Measurements from ENCODE around the gene IGFBP3.
A peak's percentile ranks its signal among the peaks of the same experiment; 100 is the strongest.
"Not testable (repeated sequence)": the region's sequence is repeated elsewhere in the genome, so short reads cannot be mapped to it uniquely, and the experiment has no call there.

The IGFBP3 gene, protein sequence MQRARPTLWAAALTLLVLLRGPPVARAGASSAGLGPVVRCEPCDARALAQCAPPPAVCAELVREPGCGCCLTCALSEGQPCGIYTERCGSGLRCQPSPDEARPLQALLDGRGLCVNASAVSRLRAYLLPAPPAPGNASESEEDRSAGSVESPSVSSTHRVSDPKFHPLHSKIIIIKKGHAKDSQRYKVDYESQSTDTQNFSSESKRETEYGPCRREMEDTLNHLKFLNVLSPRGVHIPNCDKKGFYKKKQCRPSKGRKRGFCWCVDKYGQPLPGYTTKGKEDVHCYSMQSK

DNA sequence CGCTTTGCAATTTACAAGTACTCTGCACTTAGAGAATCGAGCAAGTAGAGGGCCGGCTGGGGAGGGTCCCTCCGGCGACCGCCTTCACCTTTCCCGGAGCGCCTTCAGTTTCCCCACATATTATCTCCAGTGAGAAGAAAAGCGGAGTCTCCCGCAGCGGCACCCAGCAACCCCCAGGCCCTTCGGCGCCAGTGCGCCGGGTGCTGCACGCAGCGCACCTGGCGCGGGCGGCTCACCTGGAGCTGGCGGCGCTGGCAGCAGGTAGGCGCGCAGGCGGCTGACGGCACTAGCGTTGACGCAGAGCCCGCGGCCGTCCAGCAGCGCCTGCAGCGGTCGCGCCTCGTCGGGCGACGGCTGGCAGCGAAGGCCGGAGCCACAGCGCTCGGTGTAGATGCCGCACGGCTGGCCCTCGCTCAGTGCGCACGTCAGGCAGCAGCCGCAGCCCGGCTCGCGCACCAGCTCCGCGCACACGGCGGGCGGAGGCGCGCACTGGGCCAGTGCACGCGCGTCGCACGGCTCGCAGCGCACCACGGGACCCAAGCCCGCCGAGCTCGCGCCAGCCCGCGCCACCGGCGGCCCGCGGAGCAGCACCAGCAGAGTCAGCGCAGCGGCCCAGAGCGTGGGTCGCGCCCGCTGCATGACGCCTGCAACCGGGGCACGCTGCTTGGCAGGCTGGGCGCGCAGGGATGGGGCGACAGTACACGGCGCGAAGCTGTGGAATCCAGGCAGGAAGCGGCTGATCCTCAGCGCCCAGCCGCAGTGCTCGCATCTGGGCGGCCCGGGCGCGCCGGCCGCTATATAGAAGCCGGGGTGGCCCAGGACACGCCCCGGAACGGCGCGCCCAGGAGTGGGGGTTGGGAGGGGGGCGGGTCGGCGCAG is at the start of gene IGFBP3:
Gene IGFBP3, minus strand, starts transcription at position 771 of the 879 bp plus-strand sequence. Its CDS starts 132 bp downstream, at position 639.
- DNase-seq (ENCODE audit: low read depth), result no peak

DNA sequence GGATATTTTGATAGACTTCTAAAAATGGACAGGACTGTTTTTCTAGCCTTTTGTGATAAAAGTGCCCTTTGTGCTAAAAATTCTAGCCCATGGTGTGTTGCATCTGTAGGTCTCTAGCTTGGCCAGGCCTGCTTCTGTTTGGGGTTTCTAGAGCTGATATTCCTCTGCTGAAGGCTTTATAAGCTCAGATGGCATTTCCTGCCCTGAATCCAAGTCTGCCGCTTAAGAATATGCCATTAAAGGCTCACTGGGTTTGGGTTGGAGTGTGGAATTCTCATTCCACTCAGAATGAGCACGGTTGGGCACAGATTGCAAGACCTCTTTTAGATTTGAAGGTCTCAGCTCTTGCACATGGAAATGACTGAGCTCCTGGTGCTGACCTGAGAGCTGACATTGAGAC is 49.4 kb upstream of the IGFBP3 start:
- DNase-seq (ENCODE audit: low read depth), result no peak

DNA sequence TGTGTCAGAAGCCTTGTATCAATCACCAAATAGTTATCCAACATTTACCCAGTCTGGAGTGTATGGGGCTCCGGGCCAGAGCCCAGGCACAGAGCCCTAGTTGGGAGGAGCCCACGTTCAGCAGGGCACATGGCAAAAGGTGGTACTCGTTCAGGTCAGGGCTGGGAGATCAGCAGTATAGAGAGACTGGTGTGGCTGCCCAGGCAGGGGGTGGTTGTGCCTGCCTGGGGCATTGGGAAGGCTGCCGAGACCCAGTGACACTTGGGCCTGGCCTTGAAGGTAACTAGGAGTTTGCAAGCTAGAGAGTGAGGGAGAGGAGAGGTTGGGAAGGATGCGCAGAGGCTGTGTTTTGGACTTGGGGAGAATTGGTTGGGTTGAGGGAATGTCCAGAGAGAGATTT is 48.9 kb upstream of the IGFBP3 start:
- no peak for DNase-seq (ENCODE audit: low read depth)

DNA sequence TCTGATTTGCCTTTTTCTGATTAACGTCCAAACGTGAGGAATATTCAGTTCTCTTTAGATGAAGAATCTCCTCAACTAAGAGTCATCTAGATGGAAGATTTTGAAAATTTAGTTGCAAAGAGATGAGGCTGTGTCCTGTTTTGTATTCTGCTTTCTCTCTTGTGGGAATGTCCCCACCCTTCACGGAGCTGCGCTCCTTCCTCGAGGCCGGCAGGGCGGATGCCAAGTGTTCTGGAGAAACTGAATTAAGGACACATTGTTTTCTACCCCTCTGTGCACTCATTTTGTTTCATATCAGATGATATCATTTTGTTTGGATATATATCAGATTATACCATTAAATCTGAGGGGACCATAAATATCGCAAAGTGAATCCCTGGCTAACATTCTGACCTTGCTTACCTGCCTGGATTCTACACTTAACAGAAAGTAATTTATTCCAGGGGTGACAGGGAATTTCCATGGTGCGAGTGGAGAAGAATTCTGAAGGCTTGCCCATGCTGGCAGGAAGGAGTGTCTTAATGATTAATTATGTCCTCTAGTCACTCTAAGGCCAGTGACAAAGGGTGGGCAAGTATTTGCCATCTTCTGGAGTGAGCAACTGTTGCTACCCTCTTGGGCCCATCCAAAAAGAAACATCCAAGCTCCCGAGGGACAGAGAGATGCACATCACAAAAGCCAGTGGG is 47.9 kb upstream of the IGFBP3 start:
- DNase-seq (ENCODE audit: low read depth), result no peak

DNA sequence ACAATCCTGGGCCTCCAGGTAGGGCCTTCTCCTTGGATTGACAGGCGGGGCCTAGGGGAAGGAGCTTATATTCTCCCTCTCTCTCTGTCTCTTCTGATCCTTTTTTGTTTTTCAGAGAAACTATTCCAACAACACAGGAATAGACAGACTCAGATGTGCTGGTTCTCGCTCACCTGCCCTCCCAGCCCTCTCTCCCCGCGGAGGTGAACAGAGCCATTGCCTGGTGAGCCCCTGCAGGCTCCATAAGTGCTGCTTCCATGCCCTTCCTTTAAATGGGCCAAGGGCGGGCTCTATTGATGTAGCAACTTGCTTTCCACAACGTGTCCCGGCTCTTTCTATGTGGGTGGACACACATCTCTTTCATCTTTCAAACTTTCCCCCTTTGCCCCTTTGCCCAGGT is 47.2 kb upstream of the IGFBP3 start:
- DNase-seq (ENCODE audit: low read depth), result no peak

DNA sequence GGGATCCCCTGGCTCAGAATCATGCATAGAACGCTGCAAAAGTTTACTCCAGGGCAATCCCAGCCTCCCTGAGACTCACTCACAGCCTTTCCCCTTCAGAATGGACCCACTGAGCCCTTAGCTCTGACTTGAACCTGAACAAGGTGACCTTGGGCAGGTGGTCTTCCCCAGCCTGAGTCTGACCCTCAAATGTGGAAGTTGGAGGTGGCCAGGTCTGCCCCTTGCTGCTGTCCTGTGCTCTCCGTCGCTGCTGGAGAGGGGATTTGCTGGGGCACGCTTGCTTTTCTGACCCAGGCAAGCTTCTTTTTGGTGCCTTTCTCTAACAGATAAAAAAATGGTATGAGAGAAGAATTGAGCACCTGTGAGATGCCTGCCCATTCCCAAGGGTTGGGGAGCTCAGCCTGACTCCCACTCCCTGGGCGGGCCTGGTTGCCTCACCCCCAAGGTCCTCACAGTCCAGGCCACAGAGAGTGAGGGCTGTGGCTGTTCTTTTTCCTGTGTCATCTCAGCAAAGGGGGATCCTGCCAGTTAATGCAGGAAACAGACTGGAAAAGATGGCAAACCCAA is 46.6 kb upstream of the IGFBP3 start:
- DNase-seq (ENCODE audit: low read depth), result no peak

DNA sequence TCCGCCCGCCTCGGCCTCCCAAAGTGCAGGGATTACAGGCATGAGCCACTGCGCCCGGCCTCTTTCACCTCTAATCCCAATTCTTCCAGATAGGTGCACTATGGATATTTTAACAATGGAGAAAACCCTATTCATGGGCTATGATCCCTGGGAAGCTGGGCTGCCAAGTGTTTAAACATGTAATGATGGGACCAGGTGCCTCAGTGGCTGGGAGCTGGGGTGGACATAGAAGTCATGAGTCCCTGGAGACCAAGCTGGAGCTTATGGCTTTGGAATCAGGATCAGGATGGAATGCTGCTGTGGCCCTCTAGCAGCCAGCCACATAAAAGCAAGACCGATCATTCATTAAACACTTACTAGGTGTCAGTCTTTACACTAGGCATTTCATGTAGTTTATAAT is 41.8 kb upstream of the IGFBP3 start:
- DNase-seq (ENCODE audit: low read depth), result no peak

DNA sequence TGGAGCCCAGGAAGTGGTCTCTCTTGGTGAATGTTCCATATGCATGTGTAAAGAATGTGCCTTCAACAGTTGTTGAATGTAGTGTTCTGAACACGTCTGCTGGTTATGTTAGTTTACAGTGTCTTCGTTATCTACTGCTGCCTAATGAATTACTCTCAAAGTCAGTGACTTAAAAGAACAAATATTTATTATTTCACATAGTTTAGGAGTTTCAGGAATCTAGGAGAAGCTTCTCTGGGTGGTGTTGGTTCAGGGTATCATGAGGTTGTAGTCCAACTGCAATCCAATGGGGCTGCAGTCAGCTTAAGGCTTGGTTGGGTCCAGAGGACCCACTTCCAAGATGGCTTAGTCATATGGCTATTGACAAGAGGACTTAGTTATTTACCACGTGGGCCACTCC is 36.6 kb upstream of the IGFBP3 start:
- DNase-seq (ENCODE audit: low read depth), result no peak

DNA sequence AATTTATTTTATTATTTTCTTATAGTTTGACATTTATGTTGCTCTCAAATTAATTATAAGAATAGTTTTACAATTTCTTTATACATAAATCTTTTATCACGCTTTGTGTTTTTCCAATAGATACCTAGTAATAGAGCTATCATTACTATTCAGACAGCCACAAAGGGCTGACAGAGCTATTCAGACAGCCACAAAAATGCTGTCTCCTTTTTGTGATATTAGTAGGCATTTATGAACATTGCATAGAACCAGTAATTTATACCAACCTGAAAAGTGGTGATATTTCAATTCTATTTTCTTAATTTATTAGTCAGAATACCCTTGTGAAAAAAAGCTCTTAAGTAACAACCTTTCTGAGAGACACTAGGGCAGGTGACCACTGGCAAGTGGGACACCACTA is 34.2 kb upstream of the IGFBP3 start:
- no peak for DNase-seq (ENCODE audit: low read depth)

DNA sequence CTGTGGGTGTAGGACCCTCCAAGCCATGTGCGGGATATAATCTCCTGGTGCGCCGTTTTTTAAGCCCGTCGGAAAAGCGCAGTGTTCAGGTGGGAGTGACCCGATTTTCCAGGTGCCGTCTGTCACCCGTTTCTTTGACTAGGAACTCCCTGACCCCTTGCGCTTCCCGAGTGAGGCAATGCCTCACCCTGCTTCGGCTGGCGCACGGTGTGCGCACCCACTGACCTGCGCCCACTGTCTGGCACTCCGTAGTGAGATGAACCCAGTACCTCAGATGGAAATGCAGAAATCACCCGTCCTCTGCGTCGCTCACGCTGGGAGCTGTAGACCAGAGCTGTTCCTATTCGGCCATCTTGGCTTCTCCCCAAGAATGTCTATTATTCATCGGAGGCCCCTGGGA is 32.0 kb upstream of the IGFBP3 start:
- DNase-seq (ENCODE audit: low read depth), result not testable (repeated sequence)

DNA sequence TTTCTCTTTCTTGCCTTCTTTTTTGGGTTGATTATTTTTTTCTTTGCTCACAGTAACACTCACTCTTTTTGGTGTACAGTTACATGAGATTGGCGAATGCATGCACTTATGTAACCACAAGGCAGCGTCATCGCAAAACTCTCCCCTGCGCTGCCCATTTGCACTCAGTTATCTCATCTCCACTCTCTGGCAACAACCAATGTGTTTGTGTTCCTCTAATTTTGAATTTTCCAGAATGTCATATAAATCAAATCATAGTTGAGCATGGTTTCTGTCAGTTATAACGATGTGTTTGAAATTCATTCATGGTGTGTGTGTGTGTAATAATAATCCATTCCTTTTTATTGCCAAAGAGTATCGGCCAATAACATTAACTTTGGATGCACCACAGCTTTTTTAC is 23.0 kb upstream of the IGFBP3 start:
- DNase-seq (ENCODE audit: low read depth), result no peak

DNA sequence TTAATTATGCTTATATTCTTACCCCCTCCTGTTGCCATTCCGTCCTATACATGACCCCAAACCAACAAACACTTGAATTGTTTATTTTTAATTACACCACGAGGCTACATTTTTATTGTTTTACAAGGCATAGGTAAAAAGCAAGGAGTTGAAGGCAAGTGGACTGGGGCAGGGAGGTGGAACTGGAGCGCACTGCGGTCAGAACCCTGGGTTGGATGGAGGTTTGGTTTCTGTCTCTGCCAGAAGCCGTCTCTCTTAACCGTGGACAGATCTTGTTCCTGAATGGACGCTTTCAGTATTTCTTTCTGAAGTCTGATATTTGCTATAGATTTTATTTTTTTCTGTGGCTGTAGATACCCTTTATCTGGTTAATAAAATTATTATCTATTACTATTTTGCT is 19.9 kb upstream of the IGFBP3 start:
- DNase-seq (ENCODE audit: low read depth), result no peak

DNA sequence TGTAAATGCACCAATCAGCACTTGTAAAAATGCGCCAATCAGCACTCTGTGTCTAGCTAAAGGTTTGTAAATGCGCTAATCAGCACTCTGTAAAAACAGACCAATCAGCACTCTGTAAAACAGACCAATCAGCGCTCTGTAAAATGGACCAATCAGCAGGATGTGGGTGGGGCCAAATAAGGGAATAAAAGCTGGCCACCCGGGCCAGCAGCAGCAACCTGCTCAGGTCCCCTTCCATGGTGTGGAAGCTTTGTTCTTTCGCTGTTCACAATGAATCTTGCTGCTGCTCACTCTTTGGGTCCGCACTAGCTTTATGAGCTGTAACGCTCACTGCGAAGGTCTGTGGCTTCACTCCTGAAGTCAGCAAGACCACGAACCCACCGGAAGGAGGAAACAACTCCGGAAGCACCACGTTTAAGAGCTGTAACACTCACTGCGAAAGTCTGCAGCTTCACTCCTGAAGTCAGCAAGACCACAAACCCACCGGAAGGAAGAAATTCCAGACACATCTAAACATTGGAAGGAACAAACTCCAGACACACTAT is 19.2 kb upstream of the IGFBP3 start:
- DNase-seq (ENCODE audit: low read depth), result not testable (repeated sequence)

DNA sequence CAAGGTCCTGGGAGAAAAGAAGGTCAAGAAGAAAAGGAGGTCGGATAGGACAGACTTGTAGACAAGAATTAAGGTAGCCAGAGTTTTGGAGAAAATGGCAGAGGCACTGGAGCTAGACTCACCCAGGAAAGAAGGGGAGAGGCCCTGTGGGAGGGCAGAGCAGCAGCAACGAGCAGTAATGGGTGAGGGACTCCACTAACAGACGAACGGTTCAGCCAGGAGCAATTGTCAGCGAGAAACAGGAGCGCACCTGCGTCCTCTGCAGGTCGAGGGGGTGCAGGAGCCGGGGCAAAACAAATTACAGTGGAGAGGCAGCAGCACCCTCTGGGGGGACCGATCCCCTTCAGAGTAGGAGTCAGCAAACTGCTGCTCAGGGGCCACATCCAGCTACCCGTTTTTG is 18.5 kb upstream of the IGFBP3 start:
- no peak for DNase-seq (ENCODE audit: low read depth)

DNA sequence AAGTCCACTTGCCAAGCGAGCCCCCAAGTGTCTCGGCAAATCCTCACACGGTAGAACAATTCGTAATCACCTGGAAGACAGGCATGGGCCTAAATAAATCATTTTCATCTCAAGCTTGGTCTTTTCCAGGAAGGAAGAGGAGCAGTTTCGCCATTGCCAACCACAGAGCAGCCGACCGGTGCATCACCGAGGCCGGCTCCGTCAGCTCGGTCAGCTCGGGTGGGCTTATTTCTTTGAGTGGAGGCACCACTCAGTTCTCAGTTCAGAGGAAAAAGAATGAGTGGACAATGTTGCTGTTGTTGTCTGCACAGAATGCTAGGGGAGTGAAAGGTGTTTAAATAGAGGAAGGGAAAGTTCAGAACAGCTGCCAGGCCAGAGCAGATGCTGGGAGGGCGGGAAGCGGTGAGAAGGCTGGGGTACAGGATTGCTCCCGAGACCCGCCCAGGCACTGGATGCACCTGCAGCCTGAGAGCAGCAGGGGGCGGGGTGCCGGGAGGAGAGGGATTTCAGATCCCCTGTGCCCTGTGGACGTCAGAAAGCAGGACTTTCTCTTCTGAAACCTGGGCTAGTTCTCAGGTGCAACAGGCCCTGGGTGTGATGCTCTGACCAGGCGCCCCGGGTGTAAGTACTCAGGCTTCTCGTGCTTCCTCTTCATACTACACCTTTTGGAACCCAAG is 17.7 kb upstream of the IGFBP3 start:
- DNase-seq (ENCODE audit: low read depth), result no peak

DNA sequence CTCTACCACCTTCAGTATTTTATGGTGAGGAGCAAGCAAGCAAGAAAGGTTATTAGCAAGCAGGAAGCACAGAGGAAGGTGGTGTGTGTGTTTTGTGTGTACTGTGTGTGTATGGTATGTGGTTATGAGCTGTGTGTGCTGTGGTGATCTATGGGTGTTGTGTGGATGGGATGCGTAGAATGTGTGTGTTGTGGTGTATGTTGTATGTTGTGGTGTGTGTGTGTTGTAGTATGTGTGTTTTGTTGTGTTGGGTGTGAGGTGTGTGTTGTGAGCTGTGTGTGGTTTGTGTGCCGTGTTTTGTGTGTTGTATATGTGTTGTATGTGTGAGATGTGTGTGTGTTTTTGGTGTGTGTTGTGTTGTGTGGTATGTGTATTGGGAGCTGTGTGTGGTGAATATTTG is 16.8 kb upstream of the IGFBP3 start:
- DNase-seq (ENCODE audit: low read depth), result no peak

DNA sequence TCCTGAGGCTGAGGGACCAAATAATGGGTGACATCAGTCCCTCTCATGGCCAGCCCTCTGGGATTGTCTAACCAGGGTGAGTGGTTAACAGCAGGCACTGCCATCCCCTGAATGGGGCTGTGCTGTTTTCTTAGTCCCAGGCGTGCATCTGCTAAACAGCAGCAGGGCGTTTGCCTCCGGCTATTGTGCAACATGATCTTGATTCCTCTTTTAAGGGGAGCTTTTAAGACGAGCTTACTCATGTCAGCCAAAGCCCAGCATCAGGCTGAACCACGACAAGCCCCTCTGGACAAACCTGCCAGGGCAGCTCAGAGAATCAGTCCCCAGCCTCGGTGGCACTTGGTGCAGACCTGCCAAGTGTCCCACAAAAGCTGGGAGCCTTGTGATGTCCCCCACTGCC is 16.2 kb upstream of the IGFBP3 start:
- no peak for DNase-seq (ENCODE audit: low read depth)

DNA sequence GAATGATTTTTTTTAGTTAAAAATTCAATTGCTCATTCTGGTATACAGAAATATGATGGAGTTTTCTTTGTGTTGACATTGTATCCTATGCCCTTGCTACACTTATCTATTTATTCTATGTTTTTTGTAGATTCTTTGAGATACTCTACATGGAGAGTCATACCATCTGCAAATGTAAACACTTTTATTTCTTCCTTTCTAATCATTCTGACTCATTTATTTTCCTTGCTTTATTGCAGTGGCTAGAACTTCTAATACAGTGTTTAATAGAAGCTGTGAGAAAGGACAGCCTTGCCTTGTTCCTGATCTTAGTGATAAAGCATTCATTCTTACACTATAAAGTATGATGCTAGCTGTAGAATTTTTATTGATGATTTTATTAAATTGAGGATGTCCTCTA is 9.9 kb upstream of the IGFBP3 start:
- no peak for DNase-seq (ENCODE audit: low read depth)

DNA sequence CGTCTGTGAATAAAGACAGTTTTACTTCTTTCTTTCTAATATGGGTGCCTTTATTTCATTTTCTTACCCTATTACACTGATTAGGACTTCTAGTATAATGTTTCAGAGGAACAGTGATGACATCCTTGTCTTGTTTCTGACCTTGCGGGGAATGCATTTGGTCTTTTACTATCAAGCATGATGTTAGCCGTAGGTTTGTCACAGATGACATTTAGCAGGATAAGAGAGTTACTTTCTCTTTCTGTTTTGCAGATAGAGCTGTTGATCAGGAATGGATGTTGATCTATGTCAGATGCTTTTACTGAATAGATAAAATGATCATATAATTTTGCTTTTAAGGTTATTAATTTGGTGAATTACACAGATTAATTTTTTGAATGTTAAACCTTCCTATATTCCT is 6.6 kb upstream of the IGFBP3 start:
- DNase-seq (ENCODE audit: low read depth), result no peak

DNA sequence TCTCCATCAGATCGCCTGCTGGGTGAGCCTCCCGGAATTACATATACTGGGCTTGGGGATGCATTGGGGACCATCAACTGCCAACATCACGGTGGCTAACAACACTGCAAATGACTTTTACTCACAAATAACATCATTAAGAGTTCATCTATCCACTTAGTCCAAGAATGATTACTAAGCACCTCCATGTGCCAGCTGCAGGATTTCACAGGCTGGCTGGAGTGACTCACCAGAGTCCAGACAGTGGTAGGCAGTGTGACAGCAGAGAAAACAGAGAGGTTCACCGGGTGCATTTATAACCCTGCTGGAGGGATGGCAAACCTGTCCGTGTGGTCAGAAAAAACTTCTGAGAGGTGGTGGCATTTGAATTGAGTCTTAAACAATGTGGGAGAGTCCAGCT is 3.2 kb upstream of the IGFBP3 start:
- DNase-seq (ENCODE audit: low read depth), result no peak

DNA sequence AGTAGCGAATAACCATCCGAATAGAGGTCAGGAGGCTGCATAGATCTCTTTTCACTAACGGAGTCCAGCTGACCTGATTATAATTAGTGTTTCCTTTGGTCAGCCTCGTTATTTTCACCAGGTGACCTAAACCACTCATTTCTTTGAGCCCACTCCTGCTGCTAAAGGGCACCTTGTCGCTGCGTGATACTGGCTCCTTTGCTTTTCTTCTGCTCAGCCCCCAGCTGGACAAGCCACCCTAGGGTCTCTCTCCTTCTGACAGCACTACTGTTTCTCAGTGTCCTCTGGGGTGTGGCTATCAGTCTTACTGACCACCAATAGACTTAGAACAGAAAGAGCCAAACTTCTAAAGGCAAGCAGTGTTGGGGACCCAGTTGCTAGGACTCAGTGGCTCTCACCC is 2.7 kb upstream of the IGFBP3 start:
- no peak for DNase-seq (ENCODE audit: low read depth)

DNA sequence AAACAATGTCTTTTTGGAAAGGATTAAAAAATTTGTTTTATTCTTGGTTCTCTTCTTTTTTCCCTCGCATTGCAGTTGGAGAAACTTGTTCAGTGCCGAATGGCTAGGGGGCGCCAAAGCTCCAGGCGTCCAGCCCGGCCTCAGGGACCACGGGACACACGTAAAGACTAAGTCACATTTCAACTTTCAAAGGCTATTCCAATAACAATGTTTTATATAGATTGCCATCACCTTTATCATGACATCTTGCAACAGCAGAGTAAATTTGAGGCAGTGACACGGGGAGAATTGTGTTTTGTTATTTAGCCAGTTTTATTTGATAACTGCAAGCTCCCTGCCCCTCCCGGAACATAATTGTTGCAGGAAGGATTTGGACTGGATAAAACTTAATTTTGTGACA is 2.2 kb upstream of the IGFBP3 start:
- DNase-seq (ENCODE audit: low read depth), result peak; percentile 22

Measured in activated T-cell treated with anti-CD3 and anti-CD28 coated beads for 1 hour (primary cell).